Calu3 (cell line): ENCODE data around the gene RETREG1. TPM values are rescaled to one million over a fixed set of nuclear protein-coding genes. Genes with fewer than 3 reads are reported as not detected.

ENCODE experiments used
- BruUV-seq: library from RNA; stranded (reverse); fragments of 400-500 nt; replicated peaks from 2 replicates; lab custom pipeline; 2021; lab: Mats Ljungman, UMichigan
- CTCF ChIA-PET: fragments of 300-600 bp; sonication (Branson Sonifier 250); formaldehyde crosslinking; loops from one replicate; lab custom pipeline; 2022; ENCODE audit warnings: antibody characterized with exemption; lab: Charles Lee
- DNase-seq: peaks from one replicate; pipeline ENCODE4 v3.0.0; 2022
- H3K27ac Mint-ChIP-seq: one replicate; pipeline ENCODE4 v1.8.0; 2022; ENCODE audit warnings: mixed read lengths; ENCODE audit not compliant: unreplicated experiment
- H3K27me3 Mint-ChIP-seq: one replicate; pipeline ENCODE4 v1.8.0; 2022; ENCODE audit warnings: mixed read lengths; ENCODE audit not compliant: unreplicated experiment
- H3K36me3 Mint-ChIP-seq: one replicate; pipeline ENCODE4 v1.8.0; 2022; ENCODE audit warnings: mild to moderate bottlenecking, moderate library complexity, mixed read lengths; ENCODE audit not compliant: insufficient read depth, unreplicated experiment
- H3K4me1 Mint-ChIP-seq: one replicate; pipeline ENCODE4 v1.8.0; 2022; ENCODE audit warnings: mild to moderate bottlenecking, low read depth, mixed read lengths; ENCODE audit not compliant: unreplicated experiment
- H3K4me3 Mint-ChIP-seq: one replicate; pipeline ENCODE4 v1.8.0; 2022; ENCODE audit warnings: mild to moderate bottlenecking, low read depth, moderate library complexity, mixed read lengths; ENCODE audit not compliant: unreplicated experiment
- H3K9me3 Mint-ChIP-seq: one replicate; pipeline ENCODE4 v1.8.0; 2022; ENCODE audit warnings: low read depth, mixed read lengths; ENCODE audit not compliant: unreplicated experiment
- intact Hi-C: fragments of 100-400 bp; cut with micrococcal nuclease; formaldehyde crosslinking; loops from one replicate; pipeline ENCODE4 v1.10.0; 2022; ENCODE audit not compliant: unreplicated experiment
- total RNA-seq: library from RNA; stranded (reverse); gene quantifications from 2 replicates; pipeline ENCODE4 v1.2.3, GENCODE V29; 2022
- TF ChIP-seq, protein P1 (sequence below): fragments of 200-600 bp; IDR thresholded peaks from one replicate; pipeline ENCODE4 v1.8.0; 2022; ENCODE audit warnings: antibody characterized with exemption; ENCODE audit not compliant: unreplicated experiment

RETREG1 gene
- total RNA-seq, 1 experiment from 2014 or later: 12.0 TPM

- CTCF ChIA-PET: no interaction called here
- no peak for DNase-seq
- Mint-ChIP-seq H3K4me1 (peaks cover 16% of the 10 kb centered on the region), H3K27ac (no peak overlapping the region), H3K27me3 (no peaks in the 10 kb centered on the region), H3K36me3 (peaks cover 8% of the 10 kb centered on the region), H3K4me3 (no peak overlapping the region), H3K9me3 (no peaks in the 10 kb centered on the region)
- no TSS peak for BruUV-seq
- TF ChIP-seq, protein P1, sequence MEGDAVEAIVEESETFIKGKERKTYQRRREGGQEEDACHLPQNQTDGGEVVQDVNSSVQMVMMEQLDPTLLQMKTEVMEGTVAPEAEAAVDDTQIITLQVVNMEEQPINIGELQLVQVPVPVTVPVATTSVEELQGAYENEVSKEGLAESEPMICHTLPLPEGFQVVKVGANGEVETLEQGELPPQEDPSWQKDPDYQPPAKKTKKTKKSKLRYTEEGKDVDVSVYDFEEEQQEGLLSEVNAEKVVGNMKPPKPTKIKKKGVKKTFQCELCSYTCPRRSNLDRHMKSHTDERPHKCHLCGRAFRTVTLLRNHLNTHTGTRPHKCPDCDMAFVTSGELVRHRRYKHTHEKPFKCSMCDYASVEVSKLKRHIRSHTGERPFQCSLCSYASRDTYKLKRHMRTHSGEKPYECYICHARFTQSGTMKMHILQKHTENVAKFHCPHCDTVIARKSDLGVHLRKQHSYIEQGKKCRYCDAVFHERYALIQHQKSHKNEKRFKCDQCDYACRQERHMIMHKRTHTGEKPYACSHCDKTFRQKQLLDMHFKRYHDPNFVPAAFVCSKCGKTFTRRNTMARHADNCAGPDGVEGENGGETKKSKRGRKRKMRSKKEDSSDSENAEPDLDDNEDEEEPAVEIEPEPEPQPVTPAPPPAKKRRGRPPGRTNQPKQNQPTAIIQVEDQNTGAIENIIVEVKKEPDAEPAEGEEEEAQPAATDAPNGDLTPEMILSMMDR: no peak
- intact Hi-C loops: no loop called here
Observed at GRCh38 chr5:16497546-16497945, 119.3 kb downstream of the RETREG1 start.

DNA sequence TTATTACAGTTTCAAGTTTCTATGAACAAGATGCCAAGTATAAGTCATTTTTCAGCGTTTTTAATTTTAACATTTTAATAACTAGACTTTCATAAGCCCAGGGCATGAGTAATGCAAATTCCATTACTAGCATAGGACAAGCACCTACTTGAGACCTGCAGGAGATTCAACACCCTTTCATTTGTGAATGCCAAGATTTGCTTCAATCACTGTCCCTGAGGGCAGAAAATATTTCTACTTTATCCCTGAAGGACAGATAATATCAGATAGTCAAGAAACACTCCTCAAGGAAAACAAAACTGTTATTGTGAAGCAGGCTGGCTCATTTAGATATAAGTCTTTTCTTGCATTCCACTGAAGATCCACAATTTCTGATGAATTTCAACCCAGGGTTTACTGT is 123.5 kb downstream of the RETREG1 start:
- no peak overlapping the region for H3K4me3 Mint-ChIP-seq
- no peaks in the 10 kb centered on the region for H3K9me3 Mint-ChIP-seq
- intact Hi-C loops: no loop called here
- H3K36me3 Mint-ChIP-seq: no peaks in the 10 kb centered on the region
- H3K27me3 Mint-ChIP-seq: no peaks in the 10 kb centered on the region
- no peak for DNase-seq
- peak overlapping the region; percentile 43 for H3K27ac Mint-ChIP-seq
- CTCF ChIA-PET: no interaction called here
- BruUV-seq: no TSS peak
- peaks cover 27% of the 10 kb centered on the region for H3K4me1 Mint-ChIP-seq
- TF ChIP-seq, protein P1: no peak

DNA sequence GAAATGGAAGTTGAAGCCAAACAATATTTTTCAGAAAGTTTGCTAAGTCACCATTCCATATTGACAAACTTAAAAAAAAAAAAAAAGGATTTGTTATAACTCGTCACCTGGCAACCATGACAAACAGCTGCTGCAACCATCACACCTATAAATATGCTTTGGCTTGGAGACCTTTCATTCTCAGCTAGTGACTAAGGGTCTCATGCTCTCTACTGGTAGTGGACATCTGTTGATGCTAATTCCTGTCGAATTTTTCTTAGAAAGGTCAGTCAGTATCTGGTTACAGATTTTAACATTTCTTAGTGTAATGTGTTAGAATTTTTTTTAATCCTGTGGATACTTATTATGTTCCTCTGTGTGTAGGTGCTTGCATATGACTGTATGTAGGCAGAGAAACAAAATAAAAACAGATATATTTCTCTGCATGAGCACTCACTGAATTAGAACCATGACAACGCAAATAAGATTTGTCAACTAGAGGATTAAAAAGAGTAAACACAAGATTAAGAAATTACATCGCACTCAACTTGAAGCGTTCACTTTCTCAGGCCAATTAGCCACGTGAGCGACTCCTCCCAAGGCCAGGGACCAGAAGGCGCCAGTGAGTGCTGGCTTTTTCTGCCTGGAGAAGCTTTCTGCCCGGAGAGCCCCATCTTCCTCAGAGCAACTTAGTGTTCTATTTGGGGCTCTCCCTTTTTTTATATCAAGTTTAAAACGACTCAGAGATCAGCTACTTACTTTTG is 124.2 kb downstream of the RETREG1 start:
- DNase-seq: peak; percentile 36
- H3K27me3 Mint-ChIP-seq: no peaks in the 10 kb centered on the region
- H3K27ac Mint-ChIP-seq: peak overlapping the region; percentile 43
- BruUV-seq: no TSS peak
- H3K36me3 Mint-ChIP-seq: no peaks in the 10 kb centered on the region
- no peak overlapping the region for H3K4me3 Mint-ChIP-seq
- intact Hi-C loops: no loop called here
- H3K9me3 Mint-ChIP-seq: no peaks in the 10 kb centered on the region
- peaks cover 34% of the 10 kb centered on the region for H3K4me1 Mint-ChIP-seq
- CTCF ChIA-PET: interaction anchor here (0.6 to 1.0 kb wide), 3 partner anchors 29 to 58 kb away, joined by 3 to 4 read pairs (median 3); no protein-coding TSS in a partner anchor
- TF ChIP-seq, protein P1: no peak

DNA sequence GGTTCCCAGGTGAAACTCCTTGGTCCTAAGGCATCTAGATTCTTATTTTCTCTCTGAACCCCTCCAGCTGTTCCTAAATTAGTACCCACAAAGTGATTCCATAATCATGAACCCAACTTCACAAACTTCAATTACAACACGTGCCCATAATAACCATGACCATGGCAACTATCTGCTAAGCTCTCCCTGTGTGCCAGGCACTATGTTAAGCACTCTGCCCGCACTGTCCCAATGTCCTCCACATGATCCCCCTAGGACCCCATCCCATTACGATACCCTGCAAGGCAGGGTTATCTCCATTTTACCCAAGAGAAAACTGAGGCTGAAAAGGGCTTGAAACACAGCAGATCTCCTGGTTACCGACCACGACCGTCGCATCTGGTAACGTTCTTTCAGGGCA is 125.9 kb downstream of the RETREG1 start:
- Mint-ChIP-seq H3K27me3 (no peaks in the 10 kb centered on the region), H3K27ac (peak overlapping the region; percentile 43), H3K9me3 (no peaks in the 10 kb centered on the region), H3K36me3 (no peaks in the 10 kb centered on the region), H3K4me1 (peaks cover 40% of the 10 kb centered on the region), H3K4me3 (no peak overlapping the region)
- CTCF ChIA-PET: interaction anchor here (1.1 to 2.5 kb wide), 3 partner anchors 12 to 62 kb away, joined by 3 to 14 read pairs (median 3); no protein-coding TSS in a partner anchor
- DNase-seq: no peak
- BruUV-seq: no TSS peak
- TF ChIP-seq, protein P1: no peak
- intact Hi-C loops: no loop called here
